ENCODE data around the gene DNM2. TPM values are rescaled to one million over a fixed set of nuclear protein-coding genes. Genes with fewer than 3 reads are reported as not detected.

Gene DNM2
- total RNA-seq, 6 donors from 2014 or later, result 238 to 744 (median 318) TPM

- no peak overlapping the region for H3K27ac ChIP-seq
These were observed 82.6 kb downstream of the DNM2 start for GRCh38 chr19:10800488-10800887.

GRCh38 chr19:10802479-10802878, 84.6 kb downstream of the DNM2 start:
- peaks cover 0 to 5% (median 0%) of the 10 kb centered on the region in 4 donors for H3K4me1 ChIP-seq
- WGBS, 2 donors, result 100% methylated on average over 3 to 5 of the region's 5 CpGs
- no peaks in the 10 kb centered on the region for H3K9me3 ChIP-seq
- no peak overlapping the region for H3K27ac ChIP-seq
- no peak for TF ChIP-seq EP300 (IDR thresholded peaks at IDR 0.05)
- no peak for TF ChIP-seq POLR2AphosphoS5 (IDR thresholded peaks at IDR 0.05)
- no peak for TF ChIP-seq POLR2A (IDR thresholded peaks at IDR 0.05)
- TF ChIP-seq CTCF (IDR thresholded peaks at IDR 0.05), result no peak
- DNase-seq (no peak), ATAC-seq (ENCODE audit: low FRiP score in 2 of 2) (no peak)
- H3K27me3 ChIP-seq, result no peaks in the 10 kb centered on the region
- H3K36me3 ChIP-seq, result peaks cover 54 to 97% (median 82%) of the 10 kb centered on the region in 4 donors
- no peak overlapping the region for H3K4me3 ChIP-seq

More at GRCh38 chr19:10800488-10800887, 82.6 kb downstream of the DNM2 start:
- H3K27me3 ChIP-seq, result no peaks in the 10 kb centered on the region
- 74 to 87% methylated on average over 9 of the region's 9 CpGs for WGBS, 2 donors
- peaks cover 0 to under 1% (median 0%) of the 10 kb centered on the region in 4 donors for H3K4me1 ChIP-seq
- DNase-seq, result no peak
- H3K9me3 ChIP-seq, result no peaks in the 10 kb centered on the region
- peaks cover 57 to 99% (median 90%) of the 10 kb centered on the region in 4 donors for H3K36me3 ChIP-seq
- no peak overlapping the region for H3K4me3 ChIP-seq
- TF ChIP-seq CTCF (IDR thresholded peaks at IDR 0.05), result no peak
- no peak for TF ChIP-seq POLR2AphosphoS5 (IDR thresholded peaks at IDR 0.05)
- ATAC-seq (ENCODE audit: low FRiP score in 2 of 2), result no peak

GRCh38 chr19:10803252-10803651, 85.4 kb downstream of the DNM2 start:
- ATAC-seq (ENCODE audit: low FRiP score in 2 of 2) (no peak), DNase-seq (no peak)
- no peak for TF ChIP-seq POLR2A (IDR thresholded peaks at IDR 0.05)
- TF ChIP-seq POLR2AphosphoS5 (IDR thresholded peaks at IDR 0.05), result no peak
- TF ChIP-seq EP300 (IDR thresholded peaks at IDR 0.05), result no peak
- no peak for TF ChIP-seq CTCF (IDR thresholded peaks at IDR 0.05)
- Histone ChIP-seq H3K9me3 (no peaks in the 10 kb centered on the region), H3K36me3 (peaks cover 48 to 96% (median 77%) of the 10 kb centered on the region in 4 donors), H3K4me1 (peaks cover 0 to 5% (median 0%) of the 10 kb centered on the region in 4 donors), H3K4me3 (no peak overlapping the region), H3K27me3 (no peaks in the 10 kb centered on the region), H3K27ac (no peak overlapping the region)
- 98% methylated on average over 9 of the region's 9 CpGs for WGBS, 2 donors

GRCh38 chr19:10805065-10805757, 87.3 kb downstream of the DNM2 start:
- H3K27ac ChIP-seq, result peak overlapping the region in 2 of 4 donors; percentile 49 to 73
- H3K27me3 ChIP-seq, result no peaks in the 10 kb centered on the region
- H3K9me3 ChIP-seq, result no peaks in the 10 kb centered on the region
- H3K4me3 ChIP-seq, result no peak overlapping the region
- ATAC-seq (ENCODE audit: low FRiP score in 2 of 2) (peak in 1 of 2 donors; percentile 33), DNase-seq (peak in 1 of 2 donors; percentile 77)
- no peak for TF ChIP-seq EP300 (IDR thresholded peaks at IDR 0.05)
- no peak for TF ChIP-seq POLR2AphosphoS5 (IDR thresholded peaks at IDR 0.05)
- TF ChIP-seq POLR2A (IDR thresholded peaks at IDR 0.05), result no peak
- no peak for TF ChIP-seq CTCF (IDR thresholded peaks at IDR 0.05)
- peaks cover 0 to 13% (median 10%) of the 10 kb centered on the region in 4 donors for H3K4me1 ChIP-seq
- WGBS, 2 donors, result 71 to 91% methylated on average over 10 to 11 of the region's 11 CpGs
- H3K36me3 ChIP-seq, result peaks cover 56 to 96% (median 78%) of the 10 kb centered on the region in 4 donors
